ENCODE results near the gene SPG21.

SPG21 gene

GRCh38 chr15:64916365-64916764 is 73.3 kb downstream of the SPG21 start:
- in situ Hi-C loops (cut with HindIII; ENCODE audit: low sequenced_read_pairs) = no loop called here
- DNase-seq (ENCODE audit: low read depth) = no peak
- TF ChIP-seq, protein P1, sequence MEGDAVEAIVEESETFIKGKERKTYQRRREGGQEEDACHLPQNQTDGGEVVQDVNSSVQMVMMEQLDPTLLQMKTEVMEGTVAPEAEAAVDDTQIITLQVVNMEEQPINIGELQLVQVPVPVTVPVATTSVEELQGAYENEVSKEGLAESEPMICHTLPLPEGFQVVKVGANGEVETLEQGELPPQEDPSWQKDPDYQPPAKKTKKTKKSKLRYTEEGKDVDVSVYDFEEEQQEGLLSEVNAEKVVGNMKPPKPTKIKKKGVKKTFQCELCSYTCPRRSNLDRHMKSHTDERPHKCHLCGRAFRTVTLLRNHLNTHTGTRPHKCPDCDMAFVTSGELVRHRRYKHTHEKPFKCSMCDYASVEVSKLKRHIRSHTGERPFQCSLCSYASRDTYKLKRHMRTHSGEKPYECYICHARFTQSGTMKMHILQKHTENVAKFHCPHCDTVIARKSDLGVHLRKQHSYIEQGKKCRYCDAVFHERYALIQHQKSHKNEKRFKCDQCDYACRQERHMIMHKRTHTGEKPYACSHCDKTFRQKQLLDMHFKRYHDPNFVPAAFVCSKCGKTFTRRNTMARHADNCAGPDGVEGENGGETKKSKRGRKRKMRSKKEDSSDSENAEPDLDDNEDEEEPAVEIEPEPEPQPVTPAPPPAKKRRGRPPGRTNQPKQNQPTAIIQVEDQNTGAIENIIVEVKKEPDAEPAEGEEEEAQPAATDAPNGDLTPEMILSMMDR (IDR thresholded peaks at IDR 0.05; ENCODE audit: low read depth, low read length, missing control alignments) = no peak
- H3K4me3 ChIP-seq (ENCODE audit: low read depth, low read length) = no peak overlapping the region

- H3K4me3 ChIP-seq (ENCODE audit: low read depth, low read length) = no peak overlapping the region
- no peak for DNase-seq (ENCODE audit: low read depth)
- in situ Hi-C loops (cut with HindIII; ENCODE audit: low sequenced_read_pairs) = no loop called here
- TF ChIP-seq, protein P1 (IDR thresholded peaks at IDR 0.05; ENCODE audit: low read depth, low read length, missing control alignments) = no peak
These were observed 74.0 kb downstream of the SPG21 start for GRCh38 chr15:64915518-64916227.
